Measurements from ENCODE around the gene ELL2.
"Not testable (repeated sequence)": the region's sequence is repeated elsewhere in the genome, so short reads cannot be mapped to it uniquely, and the experiment has no call there.

ELL2 gene

DNA sequence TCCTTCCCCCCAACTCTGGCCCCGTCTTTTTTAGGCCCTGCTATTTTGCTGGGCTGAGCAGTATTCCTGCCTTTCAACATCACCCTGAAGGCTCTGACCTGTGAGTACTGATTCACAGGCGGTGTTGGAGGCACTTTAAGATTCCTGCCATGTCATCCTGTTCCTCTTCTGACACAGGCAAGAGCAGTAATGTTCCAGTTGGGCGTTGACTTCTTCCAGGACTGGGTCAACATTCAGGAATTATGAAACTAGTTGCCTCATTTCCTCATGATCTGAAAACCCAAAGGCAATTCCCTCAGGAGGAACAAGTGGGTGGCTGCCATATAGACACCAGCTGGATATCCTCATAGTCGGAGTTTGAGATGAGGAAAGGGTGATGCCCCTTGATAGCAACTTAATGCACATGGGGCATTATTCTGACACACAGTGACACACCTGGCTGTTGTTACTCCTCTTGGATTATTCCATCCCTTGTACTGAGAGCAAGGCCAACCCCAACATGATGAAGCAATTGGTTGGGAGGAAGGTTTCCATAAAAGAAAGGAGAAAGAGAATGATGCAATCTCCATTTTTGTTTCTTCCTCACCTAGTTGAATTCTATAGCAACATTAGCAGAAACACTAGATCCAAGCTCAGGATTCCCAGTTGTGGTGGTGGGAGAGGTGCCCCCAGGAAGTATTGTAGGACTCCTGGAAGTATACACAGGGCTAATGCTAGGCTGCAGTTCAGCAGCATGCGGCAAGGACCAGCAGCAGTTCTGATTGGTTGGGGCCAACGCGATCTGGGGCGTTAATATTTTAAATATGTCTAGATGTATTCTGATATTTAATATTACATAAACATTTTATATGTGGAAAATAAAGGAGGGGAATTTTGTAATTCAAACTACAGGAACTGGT is 119.5 kb downstream of the ELL2 start:
- DNase-seq (ENCODE audit: low read depth in 2 of 3, low spot score in 2 of 3): no peak

GRCh38 chr5:95840956-95841705 is 120.5 kb downstream of the ELL2 start:
- no peak for DNase-seq (ENCODE audit: low read depth in 2 of 3, low spot score in 2 of 3)

GRCh38 chr5:95839658-95840057 is 122.0 kb downstream of the ELL2 start:
- no peak for DNase-seq (ENCODE audit: low read depth in 2 of 3, low spot score in 2 of 3)

DNA sequence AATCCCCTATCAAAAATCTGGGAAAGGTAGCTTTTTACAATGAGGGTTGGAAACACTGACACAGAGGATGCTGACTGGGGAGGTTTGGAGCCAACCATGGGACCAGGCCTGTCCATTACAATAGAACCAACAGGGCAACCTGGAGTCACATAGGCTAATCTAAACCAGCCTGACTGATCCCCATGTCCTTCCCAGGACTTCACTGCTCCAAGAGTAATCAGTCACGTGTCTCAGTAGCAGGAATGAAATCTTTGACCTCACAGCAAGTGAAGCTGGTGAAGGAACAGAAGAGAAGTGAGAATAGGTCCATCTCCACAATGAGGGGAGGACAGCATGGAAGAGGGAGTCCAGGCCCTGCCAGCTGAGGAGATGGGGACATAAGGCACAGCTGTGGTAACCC is 123.1 kb downstream of the ELL2 start:
- no peak for DNase-seq (ENCODE audit: low read depth in 2 of 3, low spot score in 2 of 3)

- no peak for DNase-seq (ENCODE audit: low read depth in 2 of 3, low spot score in 2 of 3)
Observed at GRCh38 chr5:95838001-95838520, 123.6 kb downstream of the ELL2 start.

DNA sequence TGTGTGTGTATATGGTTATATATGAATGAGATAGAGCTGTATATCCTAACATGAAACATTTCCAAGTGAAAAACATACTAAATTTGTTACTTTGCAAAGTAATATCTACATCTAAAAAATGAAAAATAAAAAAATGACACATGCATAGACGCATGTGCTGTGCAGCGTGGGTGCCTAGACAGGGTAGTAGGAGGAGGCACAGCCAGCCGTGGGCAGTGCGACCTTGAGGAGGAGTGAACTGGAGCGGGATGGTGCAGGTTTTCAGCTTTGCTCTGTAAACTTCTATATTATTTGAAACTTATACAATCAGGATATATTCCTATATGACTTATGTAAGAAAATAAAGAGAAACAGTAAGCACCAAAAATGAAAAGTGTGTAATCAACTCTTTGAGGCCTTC is 124.2 kb downstream of the ELL2 start:
- DNase-seq (ENCODE audit: low read depth in 2 of 3, low spot score in 2 of 3): no peak

- DNase-seq (ENCODE audit: low read depth in 2 of 3, low spot score in 2 of 3): not testable (repeated sequence)
Observed at GRCh38 chr5:95836971-95837370, 124.7 kb downstream of the ELL2 start.

- DNase-seq (ENCODE audit: low read depth in 2 of 3, low spot score in 2 of 3): no peak
Observed at GRCh38 chr5:95836544-95836943, 125.1 kb downstream of the ELL2 start.

- DNase-seq (ENCODE audit: low read depth in 2 of 3, low spot score in 2 of 3): no peak
Observed at GRCh38 chr5:95835682-95836385, 125.8 kb downstream of the ELL2 start.

Data from activated CD8-positive, alpha-beta memory T cell treated with anti-CD3 and anti-CD28 coated beads for 48 hours (primary cell).